IPS-18a (cell line): ENCODE measurements around the gene RBP5.

Source experiments
- H3K27ac ChIP-seq: one replicate; pipeline ENCODE4 v1.5.1; 2013; ENCODE audit warnings: low read length
- H3K27me3 ChIP-seq: one replicate; pipeline ENCODE4 v1.6.1; 2013; ENCODE audit warnings: mild to moderate bottlenecking, low read length; ENCODE audit not compliant: control insufficient read depth, insufficient read depth
- H3K36me3 ChIP-seq: one replicate; pipeline ENCODE4 v1.6.1; 2013; ENCODE audit warnings: low read depth, low read length; ENCODE audit not compliant: control insufficient read depth
- H3K4me1 ChIP-seq: one replicate; pipeline ENCODE4 v1.6.1; 2013; ENCODE audit warnings: low read depth, low read length; ENCODE audit not compliant: control insufficient read depth
- H3K4me3 ChIP-seq: one replicate; pipeline ENCODE4 v1.5.1; 2013; ENCODE audit warnings: low read length
- H3K9ac ChIP-seq: one replicate; pipeline ENCODE4 v1.6.1; 2013; ENCODE audit warnings: mild to moderate bottlenecking, low read length, moderate library complexity
- H3K9me3 ChIP-seq: one replicate; pipeline ENCODE4 v1.6.1; 2013; ENCODE audit warnings: low read depth, low read length; ENCODE audit not compliant: control insufficient read depth

The RBP5 gene

GRCh38 chr12:7130701-7131501 lies 2.2 kb upstream of the RBP5 start:
- Histone ChIP-seq H3K9me3 (no peaks in the 10 kb centered on the region), H3K36me3 (no peaks in the 10 kb centered on the region), H3K27me3 (peaks cover 11% of the 10 kb centered on the region), H3K27ac (no peak overlapping the region), H3K4me3 (peak overlapping the region; percentile 72), H3K4me1 (peaks cover 7% of the 10 kb centered on the region), H3K9ac (peak overlapping the region; percentile 57)

DNA sequence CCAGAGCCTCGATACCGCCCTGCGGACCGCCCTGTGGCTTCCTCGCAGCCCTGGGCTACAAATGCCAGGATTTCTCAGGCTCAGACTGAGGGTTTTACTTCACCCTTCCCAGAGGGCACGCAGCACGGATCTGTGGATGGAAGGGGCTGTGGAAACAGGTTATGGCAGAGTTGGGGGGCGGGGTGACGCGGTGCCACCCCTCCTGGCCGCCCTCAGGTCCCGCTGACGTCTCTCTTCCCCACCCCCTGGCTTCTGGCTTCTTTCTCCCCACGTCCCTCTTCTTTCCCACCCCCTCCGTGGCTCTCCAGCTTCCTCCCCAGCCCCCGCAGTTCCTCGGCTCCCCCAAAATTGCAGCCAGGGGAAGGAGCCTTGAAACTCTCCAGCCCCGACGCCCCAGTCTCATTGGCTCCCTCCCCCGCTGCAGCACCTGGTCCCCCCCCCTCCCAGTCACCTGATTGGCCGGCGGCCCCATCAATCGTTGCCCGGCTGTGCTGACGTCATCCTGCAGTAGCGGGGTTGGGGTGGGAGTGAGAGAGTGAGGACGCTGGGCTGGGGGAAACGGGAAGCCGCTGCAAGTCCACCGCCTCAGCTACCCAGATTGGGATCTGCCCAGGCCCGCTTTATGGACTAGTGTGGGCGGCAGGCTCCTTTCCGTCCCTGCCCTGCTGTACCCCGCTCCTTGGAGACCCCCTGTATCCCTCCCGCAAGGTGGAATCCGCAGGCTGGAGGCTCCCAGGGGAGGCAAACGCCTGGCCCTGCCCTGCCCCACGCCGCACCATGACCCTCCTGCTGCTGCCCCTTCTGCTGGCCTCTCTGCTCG lies 1.4 kb upstream of the RBP5 start, which contains the start of gene CLSTN3:
Gene CLSTN3, plus strand, starts transcription at position 500 of the 820 bp plus-strand sequence. Its CDS starts 278 bp downstream, at position 778.
- Histone ChIP-seq H3K4me1 (peaks cover 7% of the 10 kb centered on the region), H3K36me3 (no peaks in the 10 kb centered on the region), H3K27ac (no peak within 1 kb of the TSS), H3K9ac (peak within 1 kb of the TSS; percentile 57), H3K27me3 (peaks cover 11% of the 10 kb centered on the region), H3K4me3 (peak within 1 kb of the TSS; percentile 72), H3K9me3 (no peaks in the 10 kb centered on the region)

GRCh38 chr12:7129287-7129871 lies 690 bp upstream of the RBP5 start:
- Histone ChIP-seq H3K4me3 (peak overlapping the region; percentile 72), H3K27ac (no peak overlapping the region), H3K9ac (peak overlapping the region; percentile 57), H3K9me3 (no peaks in the 10 kb centered on the region), H3K27me3 (peaks cover 11% of the 10 kb centered on the region), H3K4me1 (peaks cover 7% of the 10 kb centered on the region), H3K36me3 (no peaks in the 10 kb centered on the region)

DNA sequence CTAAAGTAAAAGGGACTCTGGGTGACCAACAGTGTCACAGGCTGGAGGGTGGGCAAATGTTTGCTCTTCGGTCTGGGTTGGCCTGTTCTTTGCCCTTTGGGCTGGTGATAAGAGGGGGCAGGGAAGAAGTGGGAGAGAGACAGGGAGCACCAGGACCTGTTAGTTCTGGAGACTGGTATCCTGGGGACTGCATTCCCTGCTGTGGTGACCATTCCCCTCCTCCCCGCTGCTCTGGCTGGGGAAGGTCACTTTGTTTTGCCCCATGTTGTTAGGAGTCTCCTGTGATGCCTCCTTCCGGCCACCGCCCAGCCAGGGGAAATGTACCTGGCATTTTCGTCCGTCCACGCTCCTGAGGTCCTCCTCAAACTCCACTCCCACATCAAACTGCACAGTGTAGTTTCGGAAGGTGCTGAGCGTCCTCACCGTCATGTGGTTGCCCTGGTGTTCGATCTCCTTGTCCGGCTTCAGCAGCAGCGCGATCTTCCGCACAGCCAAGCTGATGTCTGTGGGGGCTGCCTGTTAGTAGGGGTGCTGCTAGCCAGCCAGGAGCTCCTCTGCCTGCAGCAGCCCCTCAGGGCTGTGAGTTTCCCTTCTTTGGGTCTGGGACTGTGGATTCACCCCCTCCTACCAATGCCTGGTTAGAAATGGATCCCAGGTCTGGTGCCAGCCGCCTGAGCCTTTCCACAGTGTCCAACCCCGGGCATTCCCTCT lies 618 bp downstream of the RBP5 start:
- no peaks in the 10 kb centered on the region for H3K9me3 ChIP-seq
- H3K9ac ChIP-seq: no peak overlapping the region
- no peaks in the 10 kb centered on the region for H3K36me3 ChIP-seq
- no peak overlapping the region for H3K27ac ChIP-seq
- peaks cover 11% of the 10 kb centered on the region for H3K27me3 ChIP-seq
- H3K4me1 ChIP-seq: peaks cover 7% of the 10 kb centered on the region
- no peak overlapping the region for H3K4me3 ChIP-seq

GRCh38 chr12:7125632-7126227 lies 3.0 kb downstream of the RBP5 start:
- H3K4me3 ChIP-seq: no peak overlapping the region

GRCh38 chr12:7123806-7124522 lies 4.7 kb downstream of the RBP5 start:
- Histone ChIP-seq H3K27me3 (peaks cover 6% of the 10 kb centered on the region), H3K4me3 (no peak overlapping the region), H3K4me1 (peaks cover under 1% of the 10 kb centered on the region), H3K27ac (no peak overlapping the region), H3K9ac (no peak overlapping the region), H3K36me3 (no peaks in the 10 kb centered on the region), H3K9me3 (no peaks in the 10 kb centered on the region)

More at GRCh38 chr12:7125632-7126227, 3.0 kb downstream of the RBP5 start:
- peaks cover 11% of the 10 kb centered on the region for H3K27me3 ChIP-seq
- no peaks in the 10 kb centered on the region for H3K36me3 ChIP-seq
- H3K9me3 ChIP-seq: no peaks in the 10 kb centered on the region
- no peak overlapping the region for H3K27ac ChIP-seq
- peaks cover 7% of the 10 kb centered on the region for H3K4me1 ChIP-seq
- H3K9ac ChIP-seq: no peak overlapping the region

- Histone ChIP-seq H3K27me3 (no peaks in the 10 kb centered on the region), H3K9me3 (no peaks in the 10 kb centered on the region), H3K4me1 (no peaks in the 10 kb centered on the region), H3K4me3 (no peak overlapping the region), H3K9ac (no peak overlapping the region), H3K27ac (no peak overlapping the region), H3K36me3 (no peaks in the 10 kb centered on the region)
Observed at GRCh38 chr12:7122811-7123769, 5.6 kb downstream of the RBP5 start.

- Histone ChIP-seq H3K4me1 (no peaks in the 10 kb centered on the region), H3K27me3 (no peaks in the 10 kb centered on the region), H3K36me3 (no peaks in the 10 kb centered on the region), H3K9me3 (no peaks in the 10 kb centered on the region), H3K27ac (no peak overlapping the region), H3K9ac (no peak overlapping the region), H3K4me3 (no peak overlapping the region)
Observed at GRCh38 chr12:7121324-7121723, 7.4 kb downstream of the RBP5 start.

DNA sequence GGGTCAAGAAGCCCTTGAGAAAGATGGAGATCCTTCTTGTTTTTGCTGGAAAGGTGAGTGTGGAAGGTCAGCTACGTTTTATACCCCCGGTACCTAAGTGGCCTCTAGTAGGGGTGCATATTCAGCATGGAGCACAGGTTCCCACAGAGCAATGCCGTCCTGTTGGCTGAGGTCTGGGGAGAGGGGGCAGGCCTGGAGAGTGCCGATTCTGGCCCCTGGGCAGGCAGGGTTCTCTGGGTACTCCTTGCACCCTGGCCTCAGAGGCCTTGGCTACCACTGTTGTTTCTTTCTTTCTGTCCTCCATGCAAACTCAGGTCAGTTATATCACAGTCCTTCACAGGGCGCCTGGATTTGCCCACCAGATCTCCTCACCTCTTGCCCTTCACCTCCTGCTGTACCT lies 8.5 kb downstream of the RBP5 start:
- Histone ChIP-seq H3K27ac (no peak overlapping the region), H3K27me3 (no peaks in the 10 kb centered on the region), H3K4me1 (no peaks in the 10 kb centered on the region), H3K4me3 (no peak overlapping the region), H3K9ac (no peak overlapping the region), H3K9me3 (no peaks in the 10 kb centered on the region), H3K36me3 (no peaks in the 10 kb centered on the region)

- H3K27me3 ChIP-seq: no peaks in the 10 kb centered on the region
- H3K4me3 ChIP-seq: no peak overlapping the region
- H3K9me3 ChIP-seq: no peaks in the 10 kb centered on the region
- H3K9ac ChIP-seq: no peak overlapping the region
- no peak overlapping the region for H3K27ac ChIP-seq
- no peaks in the 10 kb centered on the region for H3K4me1 ChIP-seq
- H3K36me3 ChIP-seq: no peaks in the 10 kb centered on the region
Observed at GRCh38 chr12:7118881-7119280, 9.8 kb downstream of the RBP5 start.
